ENCODE measurements around the gene ARHGEF37.

Gene ARHGEF37

GRCh38 chr5:149654231-149654630 is 72.9 kb downstream of the ARHGEF37 start:
- no peak for TF ChIP-seq RAD21 (IDR thresholded peaks at IDR 0.05; ENCODE audit: low read depth)
- TF ChIP-seq ZBTB7A (IDR thresholded peaks at IDR 0.05; ENCODE audit: low read depth) = no peak
- TF ChIP-seq NFIC (IDR thresholded peaks at IDR 0.05) = no peak
- TF ChIP-seq TCF12 (IDR thresholded peaks at IDR 0.05; ENCODE audit: low read depth) = no peak
- TF ChIP-seq, protein P1, sequence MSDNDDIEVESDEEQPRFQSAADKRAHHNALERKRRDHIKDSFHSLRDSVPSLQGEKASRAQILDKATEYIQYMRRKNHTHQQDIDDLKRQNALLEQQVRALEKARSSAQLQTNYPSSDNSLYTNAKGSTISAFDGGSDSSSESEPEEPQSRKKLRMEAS (IDR thresholded peaks at IDR 0.05) = no peak
- TF ChIP-seq CEBPB (IDR thresholded peaks at IDR 0.05) = no peak
- TF ChIP-seq EGR1 (IDR thresholded peaks at IDR 0.05) = no peak
- no peak for TF ChIP-seq TEAD4 (IDR thresholded peaks at IDR 0.05)
- TF ChIP-seq, protein P2, sequence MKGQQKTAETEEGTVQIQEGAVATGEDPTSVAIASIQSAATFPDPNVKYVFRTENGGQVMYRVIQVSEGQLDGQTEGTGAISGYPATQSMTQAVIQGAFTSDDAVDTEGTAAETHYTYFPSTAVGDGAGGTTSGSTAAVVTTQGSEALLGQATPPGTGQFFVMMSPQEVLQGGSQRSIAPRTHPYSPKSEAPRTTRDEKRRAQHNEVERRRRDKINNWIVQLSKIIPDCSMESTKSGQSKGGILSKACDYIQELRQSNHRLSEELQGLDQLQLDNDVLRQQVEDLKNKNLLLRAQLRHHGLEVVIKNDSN (IDR thresholded peaks at IDR 0.05) = no peak
- TF ChIP-seq FOXM1 (IDR thresholded peaks at IDR 0.05; ENCODE audit: borderline replicate concordance, low read depth) = no peak
- TF ChIP-seq CREB1 (IDR thresholded peaks at IDR 0.05; ENCODE audit: low read depth) = no peak
- no peak for TF ChIP-seq EP300 (IDR thresholded peaks at IDR 0.05; ENCODE audit: borderline replicate concordance)
- TF ChIP-seq REST (IDR thresholded peaks at IDR 0.05; ENCODE audit: low read depth) = no peak

DNA sequence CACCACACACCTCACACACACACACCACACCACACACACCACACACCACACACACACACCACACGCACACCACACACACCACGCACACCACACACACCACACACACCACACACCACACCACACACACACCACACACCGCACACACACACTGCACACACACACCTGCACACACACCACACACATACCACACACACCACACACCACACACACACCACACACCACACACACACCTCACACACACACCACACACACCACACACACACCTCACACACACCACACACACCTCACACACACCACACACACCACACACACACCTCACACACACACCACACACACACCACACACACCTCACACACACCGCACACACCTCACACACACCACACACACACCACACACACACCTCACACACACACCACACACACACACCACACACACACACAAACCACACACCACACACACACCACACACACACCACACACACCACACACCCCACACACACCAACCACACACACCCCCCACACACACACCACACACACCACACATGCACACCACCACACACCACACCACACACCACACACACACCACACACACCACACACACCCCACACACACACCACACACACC is 73.7 kb downstream of the ARHGEF37 start:
- TF ChIP-seq, protein P1 (IDR thresholded peaks at IDR 0.05) = no peak
- TF ChIP-seq EGR1 (IDR thresholded peaks at IDR 0.05) (no peak), YY1 (IDR thresholded peaks at IDR 0.05; ENCODE audit: low read depth) (no peak), ZBTB7A (IDR thresholded peaks at IDR 0.05; ENCODE audit: low read depth) (no peak), RAD21 (IDR thresholded peaks at IDR 0.05; ENCODE audit: low read depth) (no peak), TAF1 (IDR thresholded peaks at IDR 0.05; ENCODE audit: low read depth) (no peak), EP300 (IDR thresholded peaks at IDR 0.05; ENCODE audit: borderline replicate concordance) (no peak)

- TF ChIP-seq FOXM1 (IDR thresholded peaks at IDR 0.05; ENCODE audit: borderline replicate concordance, low read depth) (no peak), RAD21 (IDR thresholded peaks at IDR 0.05; ENCODE audit: low read depth) (peak; percentile 73)
These were observed 75.4 kb downstream of the ARHGEF37 start for GRCh38 chr5:149656576-149657182.

DNA sequence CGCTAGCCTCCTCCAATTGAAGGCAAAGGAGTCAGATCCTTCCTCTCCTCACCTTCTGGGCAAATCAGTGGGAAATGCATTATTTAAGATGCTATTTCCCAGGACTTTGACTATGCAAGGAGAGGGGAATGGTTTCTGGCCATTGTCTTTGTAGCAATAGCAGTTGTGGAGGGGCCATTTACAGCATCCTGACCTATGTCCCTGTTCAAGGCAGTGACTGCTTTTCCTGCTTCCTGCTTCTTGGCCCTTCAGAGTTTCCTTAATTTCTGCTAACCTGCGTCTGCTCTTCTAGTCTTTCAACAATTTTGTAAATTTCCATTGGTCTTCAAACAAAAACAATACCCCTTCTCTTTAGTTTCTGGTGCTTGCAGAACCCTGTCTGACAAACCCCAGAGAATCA is 76.0 kb downstream of the ARHGEF37 start:
- TF ChIP-seq EGR1 (IDR thresholded peaks at IDR 0.05) (no peak), CEBPB (IDR thresholded peaks at IDR 0.05) (no peak), NFIC (IDR thresholded peaks at IDR 0.05) (no peak), FOXM1 (IDR thresholded peaks at IDR 0.05; ENCODE audit: borderline replicate concordance, low read depth) (no peak), CREB1 (IDR thresholded peaks at IDR 0.05; ENCODE audit: low read depth) (no peak), REST (IDR thresholded peaks at IDR 0.05; ENCODE audit: low read depth) (no peak), RAD21 (IDR thresholded peaks at IDR 0.05; ENCODE audit: low read depth) (no peak), YY1 (IDR thresholded peaks at IDR 0.05; ENCODE audit: low read depth) (no peak), ZBTB7A (IDR thresholded peaks at IDR 0.05; ENCODE audit: low read depth) (no peak)
- TF ChIP-seq, protein P1 (IDR thresholded peaks at IDR 0.05) = no peak

GRCh38 chr5:149658299-149658698 is 77.0 kb downstream of the ARHGEF37 start:
- TF ChIP-seq CREB1 (IDR thresholded peaks at IDR 0.05; ENCODE audit: low read depth) (no peak), TEAD4 (IDR thresholded peaks at IDR 0.05) (no peak), ZBTB7A (IDR thresholded peaks at IDR 0.05; ENCODE audit: low read depth) (no peak)

DNA sequence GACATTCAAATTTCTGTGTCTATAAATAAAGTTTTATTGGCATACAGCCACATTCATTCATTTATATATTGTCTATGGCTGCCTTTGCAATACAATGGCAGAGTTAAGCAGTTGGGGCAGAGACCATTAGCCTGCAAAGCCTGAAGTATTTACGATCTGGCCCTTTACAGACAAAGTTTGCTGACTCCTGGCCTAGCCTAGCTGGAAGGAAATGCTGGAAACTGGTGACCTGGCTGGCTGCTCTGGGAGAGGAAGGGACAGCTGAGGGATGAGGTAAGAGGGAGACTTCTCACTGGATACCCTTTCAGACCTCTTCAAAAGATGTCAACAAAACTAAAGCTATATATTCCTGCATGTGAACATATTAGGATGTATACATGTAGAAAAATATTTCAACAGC is 82.8 kb downstream of the ARHGEF37 start:
- TF ChIP-seq TCF12 (IDR thresholded peaks at IDR 0.05; ENCODE audit: low read depth) (no peak), YY1 (IDR thresholded peaks at IDR 0.05; ENCODE audit: low read depth) (no peak), TEAD4 (IDR thresholded peaks at IDR 0.05) (no peak), CEBPB (IDR thresholded peaks at IDR 0.05) (no peak)
- TF ChIP-seq, protein P2 (IDR thresholded peaks at IDR 0.05) = no peak

Data from Ishikawa (cell line).